A549 (cell line): ENCODE data around the gene RAB2B. TPM values are rescaled to one million over a fixed set of nuclear protein-coding genes. Genes with fewer than 3 reads are reported as not detected.

ENCODE experiments used
- ATAC-seq, 2 experiments: fragments of 200-7000 bp in 1 of 2; fragments of >200 bp in 1 of 2; cut with Nextera tagmentation in 1 of 2; cut with Tn5 transposase in 1 of 2; 3 replicates each; pipeline versions ENCODE4 v1.8.0 to v1.9.1; 2018 to 2020; ENCODE audit warnings: mild to moderate bottlenecking in 1 of 2, moderate library complexity in 1 of 2
- CTCF ChIA-PET: fragments of 300-600 bp; sonication (Branson Sonifier 250); formaldehyde crosslinking; extraction: SDS; loops from one replicate; lab custom pipeline; 2021; ENCODE audit warnings: antibody characterized with exemption, inconsistent platforms; lab: Yijun Ruan, JAX
- POLR2A ChIA-PET: fragments of 350-600 bp; formaldehyde crosslinking; extraction: SDS; loops from one replicate; lab custom pipeline; 2021; ENCODE audit warnings: antibody characterized with exemption, inconsistent platforms; lab: Yijun Ruan, JAX
- DNase-seq, 2 experiments: peaks; one replicate each; pipeline versions ENCODE4 v3.0.0 to v3.0.0-alpha.2; 2011 to 2016; ENCODE audit warnings: low read depth in 1 of 2, low spot score in 1 of 2
- FAIRE-seq: peaks from 2 replicates; lab custom pipeline; 2011; peaks lifted over from hg19 to GRCh38; lab: Jason Lieb, UNC
- H3K27ac ChIP-seq, 2 experiments: fragments of >200 bp; sonication (Bioruptor Twin); formaldehyde crosslinking; 3 replicates each; pipeline ENCODE4 v1.5.1; 2016 to 2017
- H3K4me1 ChIP-seq: fragments of >200 bp; sonication (Bioruptor Twin); formaldehyde crosslinking; 3 replicates; pipeline ENCODE4 v1.6.1; 2016
- H3K4me2 ChIP-seq: fragments of >200 bp; sonication (Bioruptor Twin); formaldehyde crosslinking; 3 replicates; pipeline ENCODE4 v1.6.1; 2016
- H3K4me3 ChIP-seq: fragments of >200 bp; sonication (Bioruptor Twin); formaldehyde crosslinking; 3 replicates; pipeline ENCODE4 v1.5.1; 2016
- H3K9me3 ChIP-seq: fragments of >200 bp; sonication (Bioruptor Twin); formaldehyde crosslinking; 3 replicates; pipeline ENCODE4 v1.6.1; 2016
- BHLHE40 ChIP-seq: IDR thresholded peaks from 2 replicates; pipeline ENCODE4 v1.6.1; 2012; ENCODE audit warnings: low read depth, low read length, inconsistent platforms
- CHD2 ChIP-seq: fragments of 150-350 bp; IDR thresholded peaks from 2 replicates; pipeline ENCODE4 v1.6.1; 2014; ENCODE audit warnings: low read length; ENCODE audit not compliant: partially characterized antibody
- GATA3 ChIP-seq: IDR thresholded peaks from 2 replicates; pipeline ENCODE4 v1.6.1; 2012; ENCODE audit warnings: borderline replicate concordance
- HDAC2 ChIP-seq: fragments of 200-600 bp; sonication (generic); IDR thresholded peaks from 2 replicates; pipeline ENCODE4 v1.6.1; 2016
- NFE2L2 ChIP-seq: fragments of 150-350 bp; conservative IDR thresholded peaks from 2 replicates; pipeline ENCODE4 v1.6.1; 2014; ENCODE audit warnings: low read length
- RARB ChIP-seq: fragments of 250-450 bp; sonication (Bioruptor Pico); IDR thresholded peaks from 2 replicates; pipeline ENCODE4 v1.8.0; 2021; ENCODE audit warnings: mild to moderate bottlenecking, moderate library complexity
- REST ChIP-seq: fragments of 200-600 bp; sonication (generic); IDR thresholded peaks from 2 replicates; pipeline ENCODE4 v1.6.1; 2016; ENCODE audit warnings: antibody characterized with exemption, mild to moderate bottlenecking, moderate library complexity
- RFX5 ChIP-seq: fragments of 450-650 bp; IDR thresholded peaks from 2 replicates; pipeline ENCODE4 v1.7.1; 2014; ENCODE audit warnings: antibody characterized with exemption, mild to moderate bottlenecking, moderate library complexity
- WGBS: methylation state at CpG from one replicate; pipeline ENCODE4 v1.1.6; 2017; ENCODE audit errors: missing lambda C conversion rate; 5-methylcytosine and 5-hydroxymethylcytosine counted together
- polyA plus RNA-seq, 4 experiments: library from polyadenylated mRNA; depleted of rRNA in 3 of 4; stranded (reverse); fragments of >200 nt; fragmentation: RNase III in 1 of 4; extraction: RNeasy Plus Mini Kit Qiagen cat#74134 plus additional on column Dnase treatment in 1 of 4; gene quantifications; 2 replicates in 3 of 4; 3 replicates in 1 of 4; pipeline ENCODE4 v1.2.3, GENCODE V29; 2011 to 2017
- small RNA-seq, 6 experiments: library from RNA; depleted of rRNA; stranded (forward); fragments of <200 nt; gene quantifications; one replicate each; pipeline ENCODE3, GENCODE V24; 2012

Gene RAB2B
- polyA plus RNA-seq, 2 of the 4 experiments (the other 2 are of a cell fraction): 18.4 to 41.3 TPM

GRCh38 chr14:21414137-21414631 is 62.6 kb downstream of the RAB2B start:
- H3K4me1 ChIP-seq: no peaks in the 10 kb centered on the region
- TF ChIP-seq GATA3: no peak
- no peak for TF ChIP-seq CHD2
- TF ChIP-seq HDAC2: no peak
- no peak for TF ChIP-seq REST
- TF ChIP-seq RFX5: no peak
- TF ChIP-seq BHLHE40: no peak
- no peak for TF ChIP-seq NFE2L2
- no peak for TF ChIP-seq RARB (CRISPR knock-in tag)
- TF ChIP-seq, all 56 proteins: peak for 0
- Histone ChIP-seq H3K27ac (no peak overlapping the region), H3K4me2 (no peak overlapping the region), H3K9me3 (no peaks in the 10 kb centered on the region), H3K4me3 (no peak overlapping the region)
- ChIA-PET CTCF (interaction anchor here (1.2 to 2.4 kb wide), 3 partner anchors 14 to 42 kb away, joined by 3 to 5 read pairs (median 5); partner anchors contain the start of gene CHD8), POLR2A (interaction anchor here (1.0 kb wide), 1 partner anchor 16 kb away, joined by 3 read pairs; no protein-coding TSS in a partner anchor)
- ATAC-seq (no peak), DNase-seq (no peak), FAIRE-seq (no peak)
- 93% methylated on average over 1 of the region's 1 CpG for WGBS

Small RNA genes within 50 kb of the gene (small RNA-seq; reads per million reads assigned to genes)
- gene RN7SL650P: 0 reads per million in 6 experiments

Other genes starting within 250 kb of the RAB2B start
- gene HNRNPC, start 207.5 kb downstream of the RAB2B start, polyA plus RNA-seq (2011; rRNA removed): 1,057 and 1,207 TPM in 2 replicates
- gene HNRNPC, start 207.5 kb downstream of the RAB2B start, polyA plus RNA-seq (2017; fragmentation: RNase III; extraction: RNeasy Plus Mini Kit Qiagen cat#74134 plus additional on column Dnase treatment): 1,069 to 1,196 TPM (median 1,087 TPM) in 3 replicates
- 0.87 and 1.5 TPM in 2 replicates for gene RPGRIP1, start 196.9 kb downstream of the RAB2B start, polyA plus RNA-seq (2011; rRNA removed)
- 0.26 to 0.37 TPM (median 0.26 TPM) in 3 replicates for gene RPGRIP1, start 196.9 kb downstream of the RAB2B start, polyA plus RNA-seq (2017; fragmentation: RNase III; extraction: RNeasy Plus Mini Kit Qiagen cat#74134 plus additional on column Dnase treatment)
- 121 and 129 TPM in 2 replicates for gene SUPT16H, start 92.9 kb downstream of the RAB2B start, polyA plus RNA-seq (2011; rRNA removed)
- gene SUPT16H, start 92.9 kb downstream of the RAB2B start, polyA plus RNA-seq (2017; fragmentation: RNase III; extraction: RNeasy Plus Mini Kit Qiagen cat#74134 plus additional on column Dnase treatment): 126 to 138 TPM (median 131 TPM) in 3 replicates
- 28.5 and 50.4 TPM in 2 replicates for gene CHD8, start 20.8 kb downstream of the RAB2B start, polyA plus RNA-seq (2011; rRNA removed)
- gene CHD8, start 20.8 kb downstream of the RAB2B start, polyA plus RNA-seq (2017; fragmentation: RNase III; extraction: RNeasy Plus Mini Kit Qiagen cat#74134 plus additional on column Dnase treatment): 35.2 to 37.8 TPM (median 36.8 TPM) in 3 replicates
- gene TOX4, start 236 bp upstream of the RAB2B start, polyA plus RNA-seq (2011; rRNA removed): 76.4 and 80.3 TPM in 2 replicates
- gene TOX4, start 236 bp upstream of the RAB2B start, polyA plus RNA-seq (2017; fragmentation: RNase III; extraction: RNeasy Plus Mini Kit Qiagen cat#74134 plus additional on column Dnase treatment): 41.1 to 48.3 TPM (median 41.4 TPM) in 3 replicates
- 103 and 118 TPM in 2 replicates for gene METTL3, start 34.4 kb upstream of the RAB2B start, polyA plus RNA-seq (2011; rRNA removed)
- 63.2 to 66.3 TPM (median 65.2 TPM) in 3 replicates for gene METTL3, start 34.4 kb upstream of the RAB2B start, polyA plus RNA-seq (2017; fragmentation: RNase III; extraction: RNeasy Plus Mini Kit Qiagen cat#74134 plus additional on column Dnase treatment)
- gene SALL2, start 49.4 kb upstream of the RAB2B start, polyA plus RNA-seq (2011; rRNA removed): 2.8 and 3.8 TPM in 2 replicates
- 1.9 to 3.5 TPM (median 3.5 TPM) in 3 replicates for gene SALL2, start 49.4 kb upstream of the RAB2B start, polyA plus RNA-seq (2017; fragmentation: RNase III; extraction: RNeasy Plus Mini Kit Qiagen cat#74134 plus additional on column Dnase treatment)
- gene OR10G3, start 103.1 kb upstream of the RAB2B start, polyA plus RNA-seq (2011; rRNA removed): not detected in 2 replicates
- gene OR10G3, start 103.1 kb upstream of the RAB2B start, polyA plus RNA-seq (2017; fragmentation: RNase III; extraction: RNeasy Plus Mini Kit Qiagen cat#74134 plus additional on column Dnase treatment): not detected in 3 replicates
- not detected in 2 replicates for gene OR10G2, start 158.0 kb upstream of the RAB2B start, polyA plus RNA-seq (2011; rRNA removed)
- gene OR10G2, start 158.0 kb upstream of the RAB2B start, polyA plus RNA-seq (2017; fragmentation: RNase III; extraction: RNeasy Plus Mini Kit Qiagen cat#74134 plus additional on column Dnase treatment): not detected in 3 replicates
- not detected in 2 replicates for gene OR4E2, start 176.9 kb upstream of the RAB2B start, polyA plus RNA-seq (2011; rRNA removed)
- gene OR4E2, start 176.9 kb upstream of the RAB2B start, polyA plus RNA-seq (2017; fragmentation: RNase III; extraction: RNeasy Plus Mini Kit Qiagen cat#74134 plus additional on column Dnase treatment): not detected in 3 replicates
- gene OR4E1, start 196.9 kb upstream of the RAB2B start, polyA plus RNA-seq (2011; rRNA removed): not detected in 2 replicates
- not detected in 3 replicates for gene OR4E1, start 196.9 kb upstream of the RAB2B start, polyA plus RNA-seq (2017; fragmentation: RNase III; extraction: RNeasy Plus Mini Kit Qiagen cat#74134 plus additional on column Dnase treatment)